ENCODE results near the gene RBBP6.
A peak's percentile ranks its signal among the peaks of the same experiment; 100 is the strongest.

Gene RBBP6

DNA sequence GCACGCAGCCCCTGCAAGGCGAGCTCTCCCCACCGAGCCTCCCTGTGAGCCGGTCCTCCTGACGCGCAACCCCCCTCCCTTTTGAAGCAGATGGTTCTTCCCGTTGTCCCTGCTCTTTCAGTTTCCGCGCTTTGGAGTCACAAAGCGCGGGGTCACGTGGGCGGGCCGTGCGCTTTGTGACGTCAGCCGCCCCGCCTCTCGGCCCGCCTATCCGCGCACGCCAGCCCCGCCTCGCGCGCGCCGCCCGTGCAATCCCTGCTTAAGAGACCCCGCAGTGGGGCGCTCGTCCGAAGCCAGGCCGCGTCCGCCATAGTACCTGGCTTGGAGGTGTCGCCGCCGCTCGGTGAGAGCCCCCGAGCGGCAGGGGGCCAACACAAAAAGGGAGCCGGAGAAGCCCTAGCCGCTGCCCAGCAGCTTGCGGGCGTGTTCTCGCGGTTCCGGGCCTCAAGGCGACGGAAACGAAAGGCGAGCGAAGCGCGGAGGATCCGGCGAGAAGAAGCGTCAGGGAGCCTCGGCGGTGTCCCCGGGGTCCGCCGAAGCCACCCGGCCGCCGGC, at the start of gene RBBP6 (continued):
- TF ChIP-seq, protein P1, sequence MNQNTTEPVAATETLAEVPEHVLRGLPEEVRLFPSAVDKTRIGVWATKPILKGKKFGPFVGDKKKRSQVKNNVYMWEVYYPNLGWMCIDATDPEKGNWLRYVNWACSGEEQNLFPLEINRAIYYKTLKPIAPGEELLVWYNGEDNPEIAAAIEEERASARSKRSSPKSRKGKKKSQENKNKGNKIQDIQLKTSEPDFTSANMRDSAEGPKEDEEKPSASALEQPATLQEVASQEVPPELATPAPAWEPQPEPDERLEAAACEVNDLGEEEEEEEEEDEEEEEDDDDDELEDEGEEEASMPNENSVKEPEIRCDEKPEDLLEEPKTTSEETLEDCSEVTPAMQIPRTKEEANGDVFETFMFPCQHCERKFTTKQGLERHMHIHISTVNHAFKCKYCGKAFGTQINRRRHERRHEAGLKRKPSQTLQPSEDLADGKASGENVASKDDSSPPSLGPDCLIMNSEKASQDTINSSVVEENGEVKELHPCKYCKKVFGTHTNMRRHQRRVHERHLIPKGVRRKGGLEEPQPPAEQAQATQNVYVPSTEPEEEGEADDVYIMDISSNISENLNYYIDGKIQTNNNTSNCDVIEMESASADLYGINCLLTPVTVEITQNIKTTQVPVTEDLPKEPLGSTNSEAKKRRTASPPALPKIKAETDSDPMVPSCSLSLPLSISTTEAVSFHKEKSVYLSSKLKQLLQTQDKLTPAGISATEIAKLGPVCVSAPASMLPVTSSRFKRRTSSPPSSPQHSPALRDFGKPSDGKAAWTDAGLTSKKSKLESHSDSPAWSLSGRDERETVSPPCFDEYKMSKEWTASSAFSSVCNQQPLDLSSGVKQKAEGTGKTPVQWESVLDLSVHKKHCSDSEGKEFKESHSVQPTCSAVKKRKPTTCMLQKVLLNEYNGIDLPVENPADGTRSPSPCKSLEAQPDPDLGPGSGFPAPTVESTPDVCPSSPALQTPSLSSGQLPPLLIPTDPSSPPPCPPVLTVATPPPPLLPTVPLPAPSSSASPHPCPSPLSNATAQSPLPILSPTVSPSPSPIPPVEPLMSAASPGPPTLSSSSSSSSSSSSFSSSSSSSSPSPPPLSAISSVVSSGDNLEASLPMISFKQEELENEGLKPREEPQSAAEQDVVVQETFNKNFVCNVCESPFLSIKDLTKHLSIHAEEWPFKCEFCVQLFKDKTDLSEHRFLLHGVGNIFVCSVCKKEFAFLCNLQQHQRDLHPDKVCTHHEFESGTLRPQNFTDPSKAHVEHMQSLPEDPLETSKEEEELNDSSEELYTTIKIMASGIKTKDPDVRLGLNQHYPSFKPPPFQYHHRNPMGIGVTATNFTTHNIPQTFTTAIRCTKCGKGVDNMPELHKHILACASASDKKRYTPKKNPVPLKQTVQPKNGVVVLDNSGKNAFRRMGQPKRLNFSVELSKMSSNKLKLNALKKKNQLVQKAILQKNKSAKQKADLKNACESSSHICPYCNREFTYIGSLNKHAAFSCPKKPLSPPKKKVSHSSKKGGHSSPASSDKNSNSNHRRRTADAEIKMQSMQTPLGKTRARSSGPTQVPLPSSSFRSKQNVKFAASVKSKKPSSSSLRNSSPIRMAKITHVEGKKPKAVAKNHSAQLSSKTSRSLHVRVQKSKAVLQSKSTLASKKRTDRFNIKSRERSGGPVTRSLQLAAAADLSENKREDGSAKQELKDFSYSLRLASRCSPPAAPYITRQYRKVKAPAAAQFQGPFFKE (tag by site-specific recombination; IDR thresholded peaks at IDR 0.05; ENCODE audit: borderline replicate concordance) = no peak
- peak; percentile 33; the same call in 1 of the 2 replicates for TF ChIP-seq GLIS2 (tag by site-specific recombination; IDR thresholded peaks at IDR 0.05)
- no peak for TF ChIP-seq ZNF654 (tag by site-specific recombination; IDR thresholded peaks at IDR 0.05; ENCODE audit: low read depth)
- no peak for TF ChIP-seq ZNF544 (tag by site-specific recombination; IDR thresholded peaks at IDR 0.05)
- peak; percentile 97 for TF ChIP-seq KLF10 (tag by site-specific recombination; IDR thresholded peaks at IDR 0.05)
- no peak for TF ChIP-seq ZNF830 (tag by site-specific recombination; IDR thresholded peaks at IDR 0.05; ENCODE audit: low read depth)
- no peak for TF ChIP-seq ZNF175 (tag by site-specific recombination; IDR thresholded peaks at IDR 0.05)
- no peak for TF ChIP-seq ZNF362 (tag by site-specific recombination; IDR thresholded peaks at IDR 0.05)
- TF ChIP-seq ZNF398 (tag by site-specific recombination; IDR thresholded peaks at IDR 0.05) = no peak
- no peak for TF ChIP-seq ZNF292 (tag by site-specific recombination; IDR thresholded peaks at IDR 0.05; ENCODE audit: borderline replicate concordance, low read depth)
- no peak for TF ChIP-seq ZNF707 (tag by site-specific recombination; IDR thresholded peaks at IDR 0.05)
- peak; percentile 56; the same call in 1 of the 2 replicates for TF ChIP-seq EGR2 (tag by site-specific recombination; IDR thresholded peaks at IDR 0.05; ENCODE audit: low read depth)
- no peak for TF ChIP-seq ZSCAN16 (tag by site-specific recombination; IDR thresholded peaks at IDR 0.05)
- TF ChIP-seq ZNF623 (tag by site-specific recombination; IDR thresholded peaks at IDR 0.05) = 0 out of 2 replicates have a peak, but pooled peaks have one; percentile 16
- no peak for TF ChIP-seq HOXD13 (CRISPR knock-in tag; IDR thresholded peaks at IDR 0.05; ENCODE audit: borderline replicate concordance)
- no peak for TF ChIP-seq ZSCAN18 (tag by site-specific recombination; IDR thresholded peaks at IDR 0.05)
- peak; percentile 60 for TF ChIP-seq ZBTB8A (tag by site-specific recombination; IDR thresholded peaks at IDR 0.05)
- no peak for TF ChIP-seq ZSCAN5A (tag by site-specific recombination; IDR thresholded peaks at IDR 0.05)
- TF ChIP-seq TSHZ1 (tag by site-specific recombination; IDR thresholded peaks at IDR 0.05; ENCODE audit: borderline replicate concordance) = no peak
- no peak for TF ChIP-seq PRDM1 (tag by site-specific recombination; IDR thresholded peaks at IDR 0.05)
- TF ChIP-seq ZFP3 (tag by site-specific recombination; IDR thresholded peaks at IDR 0.05; ENCODE audit: low read depth) = no peak
- TF ChIP-seq ZNF311 (tag by site-specific recombination; IDR thresholded peaks at IDR 0.05; ENCODE audit: borderline replicate concordance) = no peak
- TF ChIP-seq ZNF501 (tag by site-specific recombination; IDR thresholded peaks at IDR 0.05) = peak; percentile 70
- no peak for TF ChIP-seq ZNF391 (tag by site-specific recombination; IDR thresholded peaks at IDR 0.05; ENCODE audit: borderline replicate concordance, low read depth)
- no peak for TF ChIP-seq ZNF514 (tag by site-specific recombination; IDR thresholded peaks at IDR 0.05)

All from HEK293 (cell line).